GM19372 (cell line): Measurements from ENCODE around the gene ZBTB22.
"Not testable (repeated sequence)": the region's sequence is repeated elsewhere in the genome, so short reads cannot be mapped to it uniquely, and the experiment has no call there.

Source experiments
- ATAC-seq: cut with Tn5 transposase; IDR thresholded peaks from one replicate; pipeline ENCODE4 v1.9.1; 2021; ENCODE audit warnings: mild to moderate bottlenecking, low read depth, moderate library complexity; ENCODE audit not compliant: unreplicated experiment

The ZBTB22 gene

DNA sequence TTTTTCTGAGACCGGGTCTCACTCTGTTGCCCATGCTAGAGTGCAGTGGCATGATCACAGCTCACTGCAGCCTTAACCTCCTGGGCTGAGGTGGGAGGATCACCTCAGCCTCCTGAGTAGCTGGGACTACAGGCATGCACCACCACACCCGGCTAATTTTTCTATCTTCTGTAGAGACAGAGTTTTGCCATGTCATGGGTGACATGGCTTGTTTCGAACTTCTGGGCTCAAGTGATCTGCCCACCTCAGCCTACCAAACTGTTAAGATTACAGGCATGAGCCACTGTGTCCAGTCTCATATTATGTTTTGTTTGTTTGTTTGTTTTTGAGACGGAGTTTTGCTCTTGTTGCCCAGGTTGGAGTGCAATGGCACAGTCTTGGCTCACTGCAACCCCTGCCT, 32.3 kb downstream of the ZBTB22 start:
- not testable (repeated sequence) for ATAC-seq

GRCh38 chr6:33280539-33280938, 37.0 kb downstream of the ZBTB22 start:
- no peak for ATAC-seq

DNA sequence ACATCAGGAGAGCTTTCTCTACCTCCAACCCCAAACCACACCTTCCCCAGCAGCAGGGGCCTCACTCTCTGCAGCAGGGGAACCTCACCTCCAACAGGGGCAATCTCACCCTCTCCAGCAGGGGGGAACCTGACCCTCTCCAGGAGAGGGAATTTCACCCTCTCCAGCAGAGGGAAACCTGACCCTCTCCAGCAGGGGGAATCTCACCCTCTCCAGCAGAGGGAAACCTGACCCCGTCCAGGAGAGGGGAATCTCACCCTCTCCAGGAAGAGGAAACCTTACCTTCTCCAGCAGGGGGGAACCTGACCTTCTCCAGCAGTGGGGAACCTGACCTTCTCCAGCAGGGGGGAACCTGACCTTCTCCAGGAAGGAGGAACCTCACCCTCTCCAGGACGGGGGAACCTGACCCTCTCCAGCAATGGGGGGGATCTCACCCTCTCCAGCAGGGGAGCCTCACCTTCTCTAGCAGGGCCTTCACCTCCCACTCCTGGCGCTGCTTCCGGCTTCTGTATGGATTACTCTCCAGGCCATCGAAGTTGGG, 37.5 kb downstream of the ZBTB22 start:
- ATAC-seq = no peak

- ATAC-seq = no peak
These were observed 38.3 kb downstream of the ZBTB22 start for GRCh38 chr6:33279257-33279695.

- ATAC-seq = no peak
These were observed 38.7 kb downstream of the ZBTB22 start for GRCh38 chr6:33278810-33279209.

GRCh38 chr6:33278392-33278741, 39.2 kb downstream of the ZBTB22 start:
- no peak for ATAC-seq

DNA sequence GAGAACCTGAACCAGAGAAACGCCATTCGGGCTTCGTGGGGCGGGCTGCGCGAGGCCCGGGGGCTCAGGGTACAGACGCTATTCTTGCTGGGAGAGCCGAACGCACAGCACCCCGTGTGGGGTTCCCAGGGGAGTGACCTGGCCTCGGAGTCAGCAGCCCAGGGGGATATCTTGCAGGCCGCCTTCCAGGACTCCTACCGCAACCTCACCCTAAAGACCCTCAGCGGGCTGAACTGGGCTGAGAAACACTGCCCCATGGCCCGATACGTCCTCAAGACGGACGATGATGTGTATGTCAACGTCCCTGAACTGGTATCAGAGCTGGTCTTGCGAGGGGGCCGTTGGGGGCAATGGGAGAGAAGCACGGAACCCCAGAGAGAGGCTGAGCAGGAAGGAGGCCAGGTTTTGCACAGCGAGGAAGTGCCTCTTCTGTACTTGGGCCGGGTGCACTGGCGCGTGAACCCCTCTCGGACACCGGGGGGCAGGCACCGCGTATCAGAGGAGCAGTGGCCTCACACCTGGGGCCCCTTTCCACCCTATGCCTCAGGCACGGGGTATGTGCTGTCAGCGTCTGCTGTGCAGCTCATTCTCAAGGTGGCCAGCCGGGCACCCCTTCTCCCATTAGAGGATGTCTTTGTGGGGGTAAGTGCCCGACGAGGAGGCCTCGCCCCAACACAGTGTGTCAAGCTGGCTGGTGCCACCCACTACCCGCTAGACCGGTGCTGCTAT, 39.7 kb downstream of the ZBTB22 start:
- ATAC-seq = no peak

GRCh38 chr6:33276864-33277662, 40.5 kb downstream of the ZBTB22 start, which contains the start of gene B3GALT4:
Gene B3GALT4 (plus strand): TSS chr6:33277123. CDS start chr6:33277420, 297 bp downstream.
- peak; percentile 56 for ATAC-seq

- no peak for ATAC-seq
These were observed 41.0 kb downstream of the ZBTB22 start for GRCh38 chr6:33276581-33276863.

- not testable (repeated sequence) for ATAC-seq
These were observed 41.6 kb downstream of the ZBTB22 start for GRCh38 chr6:33275795-33276580.

DNA sequence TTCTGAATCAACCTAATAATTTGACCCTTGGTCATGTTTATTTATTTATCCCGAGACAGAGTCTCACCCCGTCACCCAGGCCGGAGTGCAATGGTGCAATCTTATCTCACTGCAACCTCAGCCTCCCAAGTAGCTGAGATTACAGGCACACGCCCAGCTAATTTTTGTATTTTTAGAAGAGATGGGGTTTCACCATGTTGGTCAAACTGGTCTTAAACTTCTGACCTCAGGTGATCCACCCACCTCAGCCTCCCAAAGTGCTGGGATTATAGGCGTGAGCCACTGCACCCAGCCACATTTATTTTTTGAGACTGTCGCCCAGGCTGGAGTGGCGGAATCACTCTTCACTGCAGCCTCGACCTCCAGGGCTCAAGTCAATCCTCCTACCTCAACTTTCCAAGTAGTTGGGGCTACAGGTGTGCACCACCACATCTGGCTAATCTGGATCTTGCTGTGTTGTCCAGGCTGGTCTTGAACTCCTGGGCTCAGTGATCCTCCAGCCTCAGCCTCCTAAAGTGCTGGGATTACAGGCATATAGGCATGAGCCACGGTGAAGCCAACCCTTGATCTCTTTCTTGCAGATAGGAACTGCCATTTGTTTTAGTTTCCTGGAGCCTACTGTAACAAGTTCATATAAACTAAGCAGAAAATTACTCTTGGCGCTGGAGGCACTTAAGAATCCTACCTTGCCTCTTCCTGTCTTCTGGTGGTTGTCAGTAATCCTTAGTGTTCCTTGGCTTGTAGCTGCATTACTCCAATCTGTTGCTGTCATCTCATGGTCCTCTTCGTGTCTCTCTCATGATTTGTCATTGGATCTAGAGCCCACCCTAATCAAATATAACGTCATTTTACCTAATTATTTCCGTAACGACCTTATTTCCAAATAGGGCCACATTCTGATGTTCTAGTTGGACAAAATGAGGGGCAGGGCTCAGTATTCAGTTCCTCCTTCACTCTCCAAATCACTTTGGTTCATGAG, 43.3 kb downstream of the ZBTB22 start:
- no peak for ATAC-seq

- no peak for ATAC-seq
These were observed 44.2 kb downstream of the ZBTB22 start for GRCh38 chr6:33273129-33273923.

DNA sequence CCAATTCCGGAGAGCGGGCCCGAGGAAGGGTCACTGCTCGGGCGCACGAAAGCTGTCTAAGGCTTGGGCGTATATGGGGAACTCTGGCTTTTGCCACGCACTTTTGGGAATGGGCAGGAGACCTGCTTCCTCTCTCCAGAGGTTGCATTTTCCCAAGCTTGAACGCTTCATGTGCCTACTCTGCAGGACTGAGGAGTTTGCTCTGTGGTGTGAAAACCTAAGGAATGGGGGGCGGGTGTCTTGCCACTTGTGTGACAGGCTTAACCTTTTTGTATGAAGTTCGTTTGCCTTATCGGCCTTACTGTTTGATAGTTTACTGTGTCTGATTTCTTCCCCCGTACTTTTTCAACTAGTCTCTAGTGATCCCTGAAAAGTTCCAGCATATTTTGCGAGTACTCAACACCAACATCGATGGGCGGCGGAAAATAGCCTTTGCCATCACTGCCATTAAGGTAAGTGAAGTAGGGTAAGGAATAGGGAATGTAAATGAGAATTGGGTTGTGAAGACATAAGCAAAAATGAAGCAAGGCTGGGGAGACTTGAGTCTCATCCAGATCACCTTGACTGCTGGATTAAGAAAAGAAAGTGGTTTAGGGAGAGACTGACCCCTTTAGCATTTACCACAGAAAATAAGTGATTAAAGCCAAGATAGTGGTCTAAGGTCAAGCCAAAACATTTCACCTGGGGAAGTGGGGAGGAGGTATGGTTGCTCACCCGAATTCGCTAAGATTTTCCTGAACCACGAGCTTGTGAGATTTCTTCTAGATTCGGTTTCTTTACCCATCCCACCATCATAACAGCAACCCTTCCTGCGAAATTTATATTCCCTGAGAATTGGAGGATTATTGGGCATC, 45.0 kb downstream of the ZBTB22 start:
- no peak for ATAC-seq

- ATAC-seq = peak; percentile 83
These were observed 45.9 kb downstream of the ZBTB22 start, which contains the start of the genes RPS18 and VPS52 for GRCh38 chr6:33271468-33272274. Gene RPS18 (plus strand): TSS chr6:33272075. CDS start chr6:33272120, 45 bp downstream. Gene VPS52 (minus strand): TSS chr6:33271876. CDS start chr6:33271675, 201 bp downstream.

- no peak for ATAC-seq
These were observed 46.5 kb downstream of the ZBTB22 start for GRCh38 chr6:33271117-33271467.
